ENCODE data around the gene ZNF594.
"Not testable (repeated sequence)": the region's sequence is repeated elsewhere in the genome, so short reads cannot be mapped to it uniquely, and the experiment has no call there.

ZNF594 gene

DNA sequence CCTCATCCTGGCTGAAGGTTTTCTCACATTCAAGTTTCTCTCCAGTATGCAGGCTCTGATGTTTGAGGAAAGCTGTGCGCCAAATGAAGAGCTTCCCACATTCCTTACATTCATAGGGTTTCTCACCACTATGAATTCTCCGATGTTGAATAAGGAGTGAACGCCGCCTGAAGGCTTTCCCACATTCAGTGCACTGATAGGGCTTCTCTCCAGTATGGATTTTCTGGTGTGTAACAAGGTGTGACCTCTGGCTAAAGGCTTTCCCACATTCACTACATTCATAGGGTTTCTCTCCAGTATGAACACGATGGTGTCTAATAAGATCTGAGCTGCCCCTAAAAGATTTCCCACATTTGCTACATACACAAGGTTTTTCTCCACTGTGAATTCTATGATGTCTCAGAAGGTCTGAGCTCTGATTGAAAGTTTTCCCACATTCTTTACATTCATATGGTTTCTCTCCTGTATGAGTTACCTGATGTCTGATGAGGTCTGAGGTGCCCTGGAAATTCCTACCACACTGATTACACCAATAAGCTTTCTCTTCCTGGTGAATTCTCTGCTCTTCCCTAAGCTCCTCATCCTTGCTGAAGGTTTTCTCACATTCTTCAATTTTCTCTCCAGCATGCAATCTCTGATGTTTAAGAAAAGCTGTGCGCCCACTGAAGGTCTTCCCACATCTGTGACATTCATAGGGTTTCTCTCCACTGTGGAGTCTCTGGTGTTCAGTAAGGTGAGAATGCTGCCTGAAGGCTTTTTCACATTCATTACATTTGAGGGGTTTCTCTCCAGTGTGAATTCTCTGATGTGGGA is 8.9 kb downstream of the ZNF594 start:
- Histone ChIP-seq H3K4me3 (ENCODE audit: severe bottlenecking) (no peak overlapping the region), H3K36me3 (ENCODE audit: low read depth) (no peaks in the 10 kb centered on the region), H3K27me3 (ENCODE audit: insufficient read depth, poor library complexity, severe bottlenecking) (no peaks in the 10 kb centered on the region), H3K27ac (ENCODE audit: poor library complexity, severe bottlenecking) (no peak overlapping the region), H3K4me1 (ENCODE audit: insufficient read depth, poor library complexity, severe bottlenecking) (no peaks in the 10 kb centered on the region), H3K9me3 (ENCODE audit: severe bottlenecking) (peaks cover 67% of the 10 kb centered on the region)
- TF ChIP-seq, protein P1, sequence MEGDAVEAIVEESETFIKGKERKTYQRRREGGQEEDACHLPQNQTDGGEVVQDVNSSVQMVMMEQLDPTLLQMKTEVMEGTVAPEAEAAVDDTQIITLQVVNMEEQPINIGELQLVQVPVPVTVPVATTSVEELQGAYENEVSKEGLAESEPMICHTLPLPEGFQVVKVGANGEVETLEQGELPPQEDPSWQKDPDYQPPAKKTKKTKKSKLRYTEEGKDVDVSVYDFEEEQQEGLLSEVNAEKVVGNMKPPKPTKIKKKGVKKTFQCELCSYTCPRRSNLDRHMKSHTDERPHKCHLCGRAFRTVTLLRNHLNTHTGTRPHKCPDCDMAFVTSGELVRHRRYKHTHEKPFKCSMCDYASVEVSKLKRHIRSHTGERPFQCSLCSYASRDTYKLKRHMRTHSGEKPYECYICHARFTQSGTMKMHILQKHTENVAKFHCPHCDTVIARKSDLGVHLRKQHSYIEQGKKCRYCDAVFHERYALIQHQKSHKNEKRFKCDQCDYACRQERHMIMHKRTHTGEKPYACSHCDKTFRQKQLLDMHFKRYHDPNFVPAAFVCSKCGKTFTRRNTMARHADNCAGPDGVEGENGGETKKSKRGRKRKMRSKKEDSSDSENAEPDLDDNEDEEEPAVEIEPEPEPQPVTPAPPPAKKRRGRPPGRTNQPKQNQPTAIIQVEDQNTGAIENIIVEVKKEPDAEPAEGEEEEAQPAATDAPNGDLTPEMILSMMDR (IDR thresholded peaks at IDR 0.05; ENCODE audit: poor library complexity, severe bottlenecking): no peak
- DNase-seq (ENCODE audit: low spot score): no peak
- ATAC-seq (ENCODE audit: low read depth): no peak

DNA sequence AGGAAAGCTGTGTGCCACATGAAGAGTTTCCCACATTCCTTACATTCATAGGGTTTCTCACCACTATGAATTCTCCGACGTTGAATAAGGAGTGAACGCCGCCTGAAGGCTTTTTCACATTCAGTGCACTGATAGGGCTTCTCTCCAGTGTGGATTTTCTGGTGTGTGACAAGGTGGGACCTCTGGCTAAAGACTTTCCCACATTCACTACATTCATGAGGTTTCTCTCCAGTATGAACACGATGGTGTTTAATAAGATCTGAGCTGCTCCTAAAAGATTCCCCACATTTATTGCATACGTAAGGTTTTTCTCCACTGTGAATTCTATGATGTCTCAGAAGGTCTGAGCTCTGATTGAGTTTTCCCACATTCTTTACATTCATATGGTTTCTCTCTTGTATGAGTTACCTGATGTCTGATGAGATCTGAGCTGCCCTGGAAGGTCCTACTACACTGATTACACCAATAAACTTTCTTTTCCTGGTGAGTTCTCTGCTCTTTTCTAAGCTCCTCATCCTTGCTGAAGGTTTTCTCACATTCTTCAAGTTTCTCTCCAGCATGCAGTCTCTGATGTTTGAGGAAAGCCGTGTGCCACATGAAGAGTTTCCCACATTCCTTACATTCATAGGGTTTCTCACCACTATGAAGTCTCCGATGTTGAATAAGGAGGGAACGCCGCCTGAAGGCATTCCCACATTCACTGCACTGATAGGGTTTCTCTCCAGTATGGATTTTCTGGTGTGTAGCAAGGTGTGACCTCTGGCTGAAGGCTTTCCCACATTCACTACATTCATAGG is 10.0 kb downstream of the ZNF594 start:
- DNase-seq (ENCODE audit: low spot score): no peak
- ATAC-seq (ENCODE audit: low read depth): no peak
- Histone ChIP-seq H3K9me3 (ENCODE audit: severe bottlenecking) (peaks cover 67% of the 10 kb centered on the region), H3K27me3 (ENCODE audit: insufficient read depth, poor library complexity, severe bottlenecking) (no peaks in the 10 kb centered on the region), H3K36me3 (ENCODE audit: low read depth) (no peaks in the 10 kb centered on the region), H3K27ac (ENCODE audit: poor library complexity, severe bottlenecking) (no peak overlapping the region), H3K4me3 (ENCODE audit: severe bottlenecking) (no peak overlapping the region), H3K4me1 (ENCODE audit: insufficient read depth, poor library complexity, severe bottlenecking) (no peaks in the 10 kb centered on the region)
- TF ChIP-seq, protein P1 (IDR thresholded peaks at IDR 0.05; ENCODE audit: poor library complexity, severe bottlenecking): no peak

DNA sequence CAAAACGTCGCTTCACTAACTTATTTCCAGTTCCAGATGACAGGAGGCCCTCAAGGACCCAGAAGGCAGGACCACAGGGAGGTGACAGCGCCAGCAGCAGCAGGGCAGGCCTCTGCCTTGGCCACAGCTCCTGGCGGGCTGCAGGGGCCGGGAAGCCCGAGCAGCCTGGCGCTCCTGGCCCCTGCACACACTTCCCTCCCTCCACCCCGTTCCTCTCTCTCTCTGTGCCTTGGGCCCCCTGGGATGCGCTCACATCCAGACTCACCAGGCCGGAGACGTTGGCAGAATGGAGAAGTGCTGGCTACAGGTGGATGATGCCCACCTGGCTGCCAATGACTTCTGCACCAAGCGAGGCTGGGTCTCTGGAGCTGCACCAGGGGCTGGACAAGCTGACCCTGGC is 12.7 kb downstream of the ZNF594 start:
- H3K9me3 ChIP-seq (ENCODE audit: severe bottlenecking): peaks cover 48% of the 10 kb centered on the region
- TF ChIP-seq, protein P1 (IDR thresholded peaks at IDR 0.05; ENCODE audit: poor library complexity, severe bottlenecking): no peak

DNA sequence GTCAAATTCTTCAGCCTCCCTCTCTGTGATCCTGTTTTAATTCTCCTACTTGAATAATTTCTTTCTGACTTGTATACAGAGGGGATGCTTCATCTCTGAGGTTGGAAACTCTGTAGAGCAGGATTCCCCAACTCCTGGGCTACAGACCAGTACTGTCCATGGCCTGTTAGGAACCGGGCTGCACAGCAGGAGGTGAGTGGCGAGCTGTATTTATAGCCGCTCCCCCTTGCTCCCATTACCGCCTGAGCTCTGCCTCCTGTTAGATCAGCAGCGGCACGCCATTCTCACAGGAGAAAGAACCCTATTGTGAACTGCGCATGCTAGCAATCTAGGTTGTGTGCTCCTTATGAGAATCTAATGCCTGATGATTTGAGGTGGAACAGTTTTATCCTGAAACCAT is 16.6 kb downstream of the ZNF594 start:
- not testable (repeated sequence) for H3K27ac ChIP-seq (ENCODE audit: poor library complexity, severe bottlenecking); H3K27me3 ChIP-seq (ENCODE audit: insufficient read depth, poor library complexity, severe bottlenecking); DNase-seq (ENCODE audit: low spot score); H3K36me3 ChIP-seq (ENCODE audit: low read depth); H3K4me3 ChIP-seq (ENCODE audit: severe bottlenecking); ATAC-seq (ENCODE audit: low read depth); H3K4me1 ChIP-seq (ENCODE audit: insufficient read depth, poor library complexity, severe bottlenecking)
- peaks cover 13% of the 10 kb centered on the region for H3K9me3 ChIP-seq (ENCODE audit: severe bottlenecking)

More for the DNA sequence above, 12.7 kb downstream of the ZNF594 start:
- H3K4me1 ChIP-seq (ENCODE audit: insufficient read depth, poor library complexity, severe bottlenecking): no peaks in the 10 kb centered on the region
- ATAC-seq (ENCODE audit: low read depth) (no peak), DNase-seq (ENCODE audit: low spot score) (no peak)
- no peak overlapping the region for H3K27ac ChIP-seq (ENCODE audit: poor library complexity, severe bottlenecking)
- H3K4me3 ChIP-seq (ENCODE audit: severe bottlenecking): no peak overlapping the region
- no peaks in the 10 kb centered on the region for H3K27me3 ChIP-seq (ENCODE audit: insufficient read depth, poor library complexity, severe bottlenecking)
- no peaks in the 10 kb centered on the region for H3K36me3 ChIP-seq (ENCODE audit: low read depth)

DNA sequence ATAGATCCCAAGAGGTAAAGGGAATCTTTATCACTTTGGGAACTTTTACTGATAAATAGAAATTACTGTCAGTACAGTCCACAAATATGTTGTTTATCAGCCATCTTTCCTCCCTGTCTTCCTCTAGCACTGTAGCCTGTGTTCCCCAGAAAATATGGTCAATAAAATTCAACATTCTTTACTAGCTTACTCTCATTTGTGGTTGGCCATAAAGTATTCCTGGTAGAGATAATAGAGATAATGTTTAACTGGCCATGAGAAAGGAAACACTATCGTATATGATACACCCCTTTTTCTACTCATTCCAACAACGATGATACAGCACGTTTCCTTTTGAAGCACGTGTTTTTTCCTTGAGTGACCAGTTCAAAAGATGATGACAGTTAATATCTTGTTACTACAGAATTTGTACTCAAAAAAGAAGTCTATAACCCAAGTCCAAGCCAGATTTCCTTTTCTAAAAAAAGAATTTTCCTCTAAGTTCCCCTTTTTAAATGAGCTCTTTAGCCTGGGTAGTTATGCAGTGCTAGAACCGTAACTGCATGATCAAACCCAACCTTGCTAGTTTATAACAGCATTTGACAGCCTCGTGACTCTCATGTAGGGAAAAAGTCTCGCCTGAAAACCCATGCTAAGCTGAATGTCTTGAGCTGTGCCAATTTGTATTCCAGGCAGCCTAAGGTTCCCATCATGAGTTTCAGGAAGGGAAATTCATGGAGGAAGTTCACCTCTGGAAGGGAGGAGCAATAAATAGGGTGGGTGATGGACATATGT is 25.7 kb downstream of the ZNF594 start:
- not testable (repeated sequence) for H3K9me3 ChIP-seq (ENCODE audit: severe bottlenecking); ATAC-seq (ENCODE audit: low read depth); H3K27me3 ChIP-seq (ENCODE audit: insufficient read depth, poor library complexity, severe bottlenecking); H3K4me3 ChIP-seq (ENCODE audit: severe bottlenecking); DNase-seq (ENCODE audit: low spot score); H3K27ac ChIP-seq (ENCODE audit: poor library complexity, severe bottlenecking); H3K4me1 ChIP-seq (ENCODE audit: insufficient read depth, poor library complexity, severe bottlenecking); H3K36me3 ChIP-seq (ENCODE audit: low read depth)
